HCT116 (cell line): ENCODE results near the gene DLG2. TPM values are rescaled to one million over a fixed set of nuclear protein-coding genes. Genes with fewer than 3 reads are reported as not detected.

Experiments
- ATAC-seq: fragments of 200-7000 bp; cut with Tn5 transposase; 2 replicates; pipeline ENCODE4 v1.9.1; 2020; ENCODE audit warnings: mild to moderate bottlenecking, moderate library complexity
- BruUV-seq: library from RNA; stranded (reverse); fragments of 400-500 nt; replicated peaks from 2 replicates; lab custom pipeline; 2021; lab: Mats Ljungman, UMichigan
- CTCF ChIA-PET: fragments of 300-600 bp; sonication (Branson Sonifier 250); formaldehyde crosslinking; loops from one replicate; lab custom pipeline; 2021; ENCODE audit warnings: antibody characterized with exemption; lab: Charles Lee
- POLR2A ChIA-PET: fragments of 300-600, 350-600 bp; sonication (Branson Sonifier 250); formaldehyde crosslinking; loops from one replicate; lab custom pipeline; 2021; ENCODE audit warnings: antibody characterized with exemption; lab: Charles Lee
- RAD21 ChIA-PET, 2 experiments: fragments of 300-600 bp; sonication (Branson Sonifier 250); formaldehyde crosslinking; loops; one replicate each; lab custom pipeline; 2023; ENCODE audit warnings: low total read pairs in 2 of 2; ENCODE audit not compliant: uncharacterized antibody in 2 of 2, unreplicated experiment in 2 of 2, low non-redundant PET in 1 of 2; lab: Charles Lee
- DNase-seq: peaks from one replicate; pipeline ENCODE4 v3.0.0-alpha.2; 2010; ENCODE audit warnings: low read depth, low spot score
- H2AFZ ChIP-seq: fragments of 200-600 bp; shearing (Covaris generic), sonication (generic); 2 replicates; pipeline ENCODE4 v1.6.1; 2017; ENCODE audit warnings: low read depth, mixed run types, mixed read lengths, antibody characterized with exemption, low read length; ENCODE audit not compliant: poor library complexity, severe bottlenecking
- H3K27ac ChIP-seq: 2 replicates; pipeline ENCODE4 v1.5.1; 2012; ENCODE audit warnings: low read depth, low read length
- H3K27me3 ChIP-seq: fragments of 200-600 bp; sonication (generic); 2 replicates; pipeline ENCODE4 v1.6.1; 2016; ENCODE audit warnings: mixed run types, low read length, mixed read lengths; ENCODE audit not compliant: insufficient read depth
- H3K36me3 ChIP-seq, 2 experiments: fragments of 200-500 bp in 1 of 2; fragments of 200-600 bp in 1 of 2; sonication (Bioruptor generic) in 1 of 2; sonication (generic) in 1 of 2; 2 replicates each; pipeline versions ENCODE4 v1.5.1 to v1.6.1; 2014 to 2016; ENCODE audit warnings: low read length in 2 of 2, inconsistent platforms in 1 of 2, mixed read lengths in 1 of 2, mixed run types in 1 of 2; ENCODE audit not compliant: insufficient read depth in 2 of 2, control insufficient read depth in 1 of 2
- H3K4me1 ChIP-seq, 2 experiments: fragments of 200-600 bp in 1 of 2; sonication (generic) in 1 of 2; 2 replicates each; pipeline versions ENCODE4 v1.5.1 to v1.6.1; 2012 to 2017; ENCODE audit warnings: low read length in 2 of 2, inconsistent platforms in 1 of 2, mild to moderate bottlenecking in 1 of 2, mixed read lengths in 1 of 2, mixed run types in 1 of 2, moderate library complexity in 1 of 2; ENCODE audit not compliant: insufficient read depth in 2 of 2, control insufficient read depth in 1 of 2
- H3K4me2 ChIP-seq: fragments of 200-600 bp; sonication (generic); 2 replicates; pipeline ENCODE4 v1.6.1; 2017; ENCODE audit warnings: mixed run types, low read length, mixed read lengths
- H3K4me3 ChIP-seq, 2 experiments: fragments of 200-600 bp in 1 of 2; sonication (generic) in 1 of 2; replicated peaks in 1 of 2; 2 replicates each; pipeline ENCODE4 v1.5.1; 2011 to 2016; ENCODE audit warnings: low read length in 2 of 2, control low read depth in 1 of 2, low read depth in 1 of 2, mild to moderate bottlenecking in 1 of 2, mixed read lengths in 1 of 2, mixed run types in 1 of 2
- H3K79me2 ChIP-seq: fragments of 200-600 bp; sonication (generic); 2 replicates; pipeline ENCODE4 v1.6.1; 2017; ENCODE audit warnings: mild to moderate bottlenecking, mixed run types, low read length, moderate library complexity, mixed read lengths; ENCODE audit not compliant: insufficient read depth
- H3K9ac ChIP-seq: fragments of 200-600 bp; sonication (generic); 2 replicates; pipeline ENCODE4 v1.6.1; 2016; ENCODE audit warnings: low read length, mixed read lengths
- H3K9me2 ChIP-seq: fragments of 200-600 bp; sonication (generic), shearing (Covaris generic); 2 replicates; pipeline ENCODE4 v1.6.1; 2017; ENCODE audit warnings: mixed run types, mild to moderate bottlenecking, moderate library complexity; ENCODE audit not compliant: insufficient read depth
- H3K9me3 ChIP-seq, 2 experiments: fragments of 200-500 bp in 1 of 2; fragments of 200-600 bp in 1 of 2; sonication (Bioruptor generic) in 1 of 2; sonication (generic) in 1 of 2; 2 replicates each; pipeline ENCODE4 v1.6.1; 2014 to 2017; ENCODE audit warnings: low read length in 2 of 2, mixed read lengths in 2 of 2, inconsistent platforms in 1 of 2, low read depth in 1 of 2, mild to moderate bottlenecking in 1 of 2, mixed run types in 1 of 2, moderate library complexity in 1 of 2; ENCODE audit not compliant: control insufficient read depth in 1 of 2, insufficient read depth in 1 of 2
- H4K20me1 ChIP-seq: fragments of 200-600 bp; sonication (generic), shearing (Covaris generic); 2 replicates; pipeline ENCODE4 v1.6.1; 2017; ENCODE audit warnings: mixed run types, mild to moderate bottlenecking, moderate library complexity; ENCODE audit not compliant: insufficient read depth
- ATF3 ChIP-seq: IDR thresholded peaks from 2 replicates; pipeline ENCODE4 v1.6.1; 2012
- FOSL1 ChIP-seq: IDR thresholded peaks from 2 replicates; pipeline ENCODE4 v1.6.1; 2012; ENCODE audit warnings: low read depth
- POLR2A ChIP-seq: IDR thresholded peaks from 2 replicates; pipeline ENCODE4 v1.7.0; 2011; ENCODE audit warnings: borderline replicate concordance; ENCODE audit not compliant: insufficient read depth, insufficient read length; ENCODE audit errors: extremely low read depth
- RAD21 ChIP-seq: IDR thresholded peaks from 2 replicates; pipeline ENCODE4 v1.6.1; 2012; ENCODE audit warnings: low read depth, mild to moderate bottlenecking
- SIN3A ChIP-seq: IDR thresholded peaks from 2 replicates; pipeline ENCODE4 v1.6.1; 2012; ENCODE audit warnings: low read depth
- SRF ChIP-seq: IDR thresholded peaks from 2 replicates; pipeline ENCODE4 v1.6.1; 2012; ENCODE audit warnings: low read depth
- ZBTB33 ChIP-seq: IDR thresholded peaks from 2 replicates; pipeline ENCODE4 v1.6.1; 2011; ENCODE audit warnings: mild to moderate bottlenecking, low read length, moderate library complexity; ENCODE audit not compliant: insufficient replicate concordance; ENCODE audit errors: extremely low read depth
- ZFX ChIP-seq: fragments of 450-650 bp; IDR thresholded peaks from 2 replicates; pipeline ENCODE4 v1.6.1; 2017
- ZNF274 ChIP-seq: fragments of 200-500 bp; sonication (Bioruptor generic); IDR thresholded peaks from 2 replicates; pipeline ENCODE4 v1.6.1; 2014; ENCODE audit warnings: mild to moderate bottlenecking, low read depth, low read length, inconsistent platforms
- intact Hi-C: fragments of 100-400 bp; cut with micrococcal nuclease; formaldehyde crosslinking; loops from 2 replicates; pipeline ENCODE4 v1.10.0; 2022
- total RNA-seq: library from RNA; stranded (reverse); gene quantifications from one replicate; pipeline ENCODE4 v1.2.1, GENCODE V29; 2021; ENCODE audit not compliant: unreplicated experiment
- TF ChIP-seq, protein P1 (sequence below): IDR thresholded peaks from 2 replicates; pipeline ENCODE4 v1.6.1; 2012; ENCODE audit warnings: low read depth
- TF ChIP-seq, protein P2 (sequence below), 3 experiments: fragments of 200-600 bp in 1 of 3; sonication (generic) in 1 of 3; IDR thresholded peaks in 2 of 3; conservative IDR thresholded peaks in 1 of 3; 2 replicates each; pipeline ENCODE4 v1.5.1; 2012 to 2017; ENCODE audit warnings: low read depth in 2 of 3, low read length in 2 of 3, antibody characterized with exemption in 1 of 3, borderline replicate concordance in 1 of 3, control low read depth in 1 of 3, mild to moderate bottlenecking in 1 of 3, mixed read lengths in 1 of 3, mixed run types in 1 of 3, moderate library complexity in 1 of 3; ENCODE audit not compliant: insufficient read depth in 1 of 3

Gene DLG2
- total RNA-seq, 1 experiment from 2014 or later, result 2.4 TPM

- intact Hi-C loops, result no loop called here
- no peak overlapping the region for H3K4me2 ChIP-seq
- ChIA-PET CTCF (no interaction called here), POLR2A (no interaction called here), RAD21 (no interaction called here)
- 0 out of 2 replicates have a peak, but pooled peaks cover 3% of the 10 kb centered on the region for H3K27me3 ChIP-seq
- H2AFZ ChIP-seq, result no peak overlapping the region
- H3K36me3 ChIP-seq, result no peaks in the 10 kb centered on the region
- no peaks in the 10 kb centered on the region for H3K9me2 ChIP-seq
- H3K4me3 ChIP-seq, result no peak overlapping the region
- H3K9ac ChIP-seq, result no peak overlapping the region
- TF ChIP-seq SIN3A (no peak), RAD21 (no peak), ZFX (no peak), ZNF274 (no peak), FOSL1 (no peak), POLR2A (no peak)
- TF ChIP-seq, protein P1, sequence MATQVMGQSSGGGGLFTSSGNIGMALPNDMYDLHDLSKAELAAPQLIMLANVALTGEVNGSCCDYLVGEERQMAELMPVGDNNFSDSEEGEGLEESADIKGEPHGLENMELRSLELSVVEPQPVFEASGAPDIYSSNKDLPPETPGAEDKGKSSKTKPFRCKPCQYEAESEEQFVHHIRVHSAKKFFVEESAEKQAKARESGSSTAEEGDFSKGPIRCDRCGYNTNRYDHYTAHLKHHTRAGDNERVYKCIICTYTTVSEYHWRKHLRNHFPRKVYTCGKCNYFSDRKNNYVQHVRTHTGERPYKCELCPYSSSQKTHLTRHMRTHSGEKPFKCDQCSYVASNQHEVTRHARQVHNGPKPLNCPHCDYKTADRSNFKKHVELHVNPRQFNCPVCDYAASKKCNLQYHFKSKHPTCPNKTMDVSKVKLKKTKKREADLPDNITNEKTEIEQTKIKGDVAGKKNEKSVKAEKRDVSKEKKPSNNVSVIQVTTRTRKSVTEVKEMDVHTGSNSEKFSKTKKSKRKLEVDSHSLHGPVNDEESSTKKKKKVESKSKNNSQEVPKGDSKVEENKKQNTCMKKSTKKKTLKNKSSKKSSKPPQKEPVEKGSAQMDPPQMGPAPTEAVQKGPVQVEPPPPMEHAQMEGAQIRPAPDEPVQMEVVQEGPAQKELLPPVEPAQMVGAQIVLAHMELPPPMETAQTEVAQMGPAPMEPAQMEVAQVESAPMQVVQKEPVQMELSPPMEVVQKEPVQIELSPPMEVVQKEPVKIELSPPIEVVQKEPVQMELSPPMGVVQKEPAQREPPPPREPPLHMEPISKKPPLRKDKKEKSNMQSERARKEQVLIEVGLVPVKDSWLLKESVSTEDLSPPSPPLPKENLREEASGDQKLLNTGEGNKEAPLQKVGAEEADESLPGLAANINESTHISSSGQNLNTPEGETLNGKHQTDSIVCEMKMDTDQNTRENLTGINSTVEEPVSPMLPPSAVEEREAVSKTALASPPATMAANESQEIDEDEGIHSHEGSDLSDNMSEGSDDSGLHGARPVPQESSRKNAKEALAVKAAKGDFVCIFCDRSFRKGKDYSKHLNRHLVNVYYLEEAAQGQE, result no peak
- TF ChIP-seq, all 23 proteins: peak for 0
- ATAC-seq (no peak), DNase-seq (no peak)
- Histone ChIP-seq H3K9me3 (no peaks in the 10 kb centered on the region), H4K20me1 (no peaks in the 10 kb centered on the region), H3K79me2 (no peaks in the 10 kb centered on the region), H3K27ac (no peak overlapping the region), H3K4me1 (no peaks in the 10 kb centered on the region)
- BruUV-seq, result no TSS peak
Observed at GRCh38 chr11:85109141-85109540, 518.0 kb downstream of the DLG2 start.

- no peak overlapping the region for H3K27ac ChIP-seq
- TF ChIP-seq SRF (no peak), ZNF274 (no peak), ZFX (no peak), ATF3 (no peak), ZBTB33 (no peak)
- TF ChIP-seq, protein P2, sequence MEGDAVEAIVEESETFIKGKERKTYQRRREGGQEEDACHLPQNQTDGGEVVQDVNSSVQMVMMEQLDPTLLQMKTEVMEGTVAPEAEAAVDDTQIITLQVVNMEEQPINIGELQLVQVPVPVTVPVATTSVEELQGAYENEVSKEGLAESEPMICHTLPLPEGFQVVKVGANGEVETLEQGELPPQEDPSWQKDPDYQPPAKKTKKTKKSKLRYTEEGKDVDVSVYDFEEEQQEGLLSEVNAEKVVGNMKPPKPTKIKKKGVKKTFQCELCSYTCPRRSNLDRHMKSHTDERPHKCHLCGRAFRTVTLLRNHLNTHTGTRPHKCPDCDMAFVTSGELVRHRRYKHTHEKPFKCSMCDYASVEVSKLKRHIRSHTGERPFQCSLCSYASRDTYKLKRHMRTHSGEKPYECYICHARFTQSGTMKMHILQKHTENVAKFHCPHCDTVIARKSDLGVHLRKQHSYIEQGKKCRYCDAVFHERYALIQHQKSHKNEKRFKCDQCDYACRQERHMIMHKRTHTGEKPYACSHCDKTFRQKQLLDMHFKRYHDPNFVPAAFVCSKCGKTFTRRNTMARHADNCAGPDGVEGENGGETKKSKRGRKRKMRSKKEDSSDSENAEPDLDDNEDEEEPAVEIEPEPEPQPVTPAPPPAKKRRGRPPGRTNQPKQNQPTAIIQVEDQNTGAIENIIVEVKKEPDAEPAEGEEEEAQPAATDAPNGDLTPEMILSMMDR (IDR thresholded peaks at IDR 0.05 in 2 of 3, conservative IDR thresholded peaks at IDR 0.05 in 1 of 3; ENCODE audit: borderline replicate concordance in 1 of 3, insufficient read depth in 1 of 3, low read depth in 2 of 3, low read length in 2 of 3), result no peak
- POLR2A ChIA-PET, result no interaction called here
- H3K4me2 ChIP-seq, result no peak overlapping the region
- no TSS peak for BruUV-seq
- no peak overlapping the region for H2AFZ ChIP-seq
- RAD21 ChIA-PET, result no interaction called here
- intact Hi-C loops, result no loop called here
- no peaks in the 10 kb centered on the region for H3K4me1 ChIP-seq
- no peak overlapping the region for H3K9ac ChIP-seq
- H3K27me3 ChIP-seq, result 0 out of 2 replicates have a peak, but pooled peaks cover 3% of the 10 kb centered on the region
- H3K4me3 ChIP-seq, result no peak overlapping the region
- H3K36me3 ChIP-seq, result no peaks in the 10 kb centered on the region
- no peaks in the 10 kb centered on the region for H4K20me1 ChIP-seq
- H3K9me2 ChIP-seq, result no peaks in the 10 kb centered on the region
- no peak for DNase-seq
- ATAC-seq, result no peak
- CTCF ChIA-PET, result no interaction called here
- no peaks in the 10 kb centered on the region for H3K9me3 ChIP-seq
- H3K79me2 ChIP-seq, result no peaks in the 10 kb centered on the region
Observed at GRCh38 chr11:85105868-85106267, 521.3 kb downstream of the DLG2 start.
